Esophagus muscularis mucosa (tissue), 4 donors: ENCODE measurements around the gene KDELR1. TPM values are rescaled to one million over a fixed set of nuclear protein-coding genes. Genes with fewer than 3 reads are reported as not detected.
A peak's percentile ranks its signal among the peaks of the same experiment; 100 is the strongest.

ENCODE experiments used
- DNase-seq: peaks from one replicate; pipeline ENCODE4 v3.0.0-alpha.2; 2017; ENCODE audit errors: extremely low spot score
- H3K27ac ChIP-seq, 4 donors: fragments of 200-600 bp; sonication (generic); replicated peaks in 1 of 4; 1 replicate in 3 of 4; 2 replicates in 1 of 4; pipeline ENCODE4 v1.5.1; 2016 to 2019; ENCODE audit warnings: mild to moderate bottlenecking in 1 of 4
- H3K27me3 ChIP-seq, 4 donors: fragments of 200-600 bp; sonication (generic); one replicate each; pipeline versions ENCODE4 v1.5.1 to v1.6.0; 2016 to 2019
- H3K36me3 ChIP-seq, 4 donors: fragments of 200-600 bp; sonication (generic); one replicate each; pipeline ENCODE4 v1.5.1; 2016 to 2019
- H3K4me1 ChIP-seq, 4 donors: fragments of 200-600 bp; sonication (generic); one replicate each; pipeline ENCODE4 v1.5.1; 2016 to 2019
- H3K4me3 ChIP-seq, 4 donors: fragments of 200-600 bp; sonication (generic); 1 replicate in 2 of 4; 2 replicates in 2 of 4; pipeline ENCODE4 v1.5.1; 2016 to 2019; ENCODE audit warnings: mild to moderate bottlenecking in 4 of 4, moderate library complexity in 1 of 4
- H3K9me3 ChIP-seq, 4 donors: fragments of 200-600 bp; sonication (generic); 1 replicate in 3 of 4; 2 replicates in 1 of 4; pipeline ENCODE4 v1.5.1; 2016 to 2019
- EP300 ChIP-seq: sonication (generic); formaldehyde crosslinking; IDR thresholded peaks from one replicate; pipeline ENCODE4 v1.6.1; 2017; ENCODE audit warnings: antibody characterized with exemption
- POLR2A ChIP-seq: fragments of 450-650 bp; IDR thresholded peaks from one replicate; pipeline ENCODE4 v1.6.1; 2017; ENCODE audit warnings: antibody characterized with exemption, moderate library complexity, mild to moderate bottlenecking, low read depth
- POLR2AphosphoS5 ChIP-seq, 2 donors: sonication (generic); formaldehyde crosslinking; IDR thresholded peaks; one replicate each; pipeline ENCODE4 v1.6.1; 2017; ENCODE audit warnings: antibody characterized with exemption in 2 of 2
- WGBS: methylation state at CpG from one replicate; pipeline ENCODE4 v1.1.5; 2018; 5-methylcytosine and 5-hydroxymethylcytosine counted together
- intact Hi-C: fragments of 100-400 bp; cut with DNase I; formaldehyde crosslinking; loops from one replicate; pipeline ENCODE4 v1.15.1; 2023
- total RNA-seq, 4 donors: library from RNA; depleted of rRNA; stranded (reverse); fragments of >200 nt; gene quantifications; one replicate each; pipeline versions ENCODE4 v1.1.0 to v1.2.1, GENCODE V29; 2016
- TF ChIP-seq, protein P1 (sequence below), 3 experiments: fragments of 200-600 bp in 2 of 3; fragments of 450-650 bp in 1 of 3; sonication (generic) in 2 of 3; IDR thresholded peaks; one replicate each; pipeline ENCODE4 v1.5.1; 2017 to 2019; ENCODE audit warnings: antibody characterized with exemption in 3 of 3, mild to moderate bottlenecking in 2 of 3, moderate library complexity in 1 of 3

Gene KDELR1
- total RNA-seq, 4 donors from 2014 or later, result 55.2 to 105 (median 77.6) TPM

DNA sequence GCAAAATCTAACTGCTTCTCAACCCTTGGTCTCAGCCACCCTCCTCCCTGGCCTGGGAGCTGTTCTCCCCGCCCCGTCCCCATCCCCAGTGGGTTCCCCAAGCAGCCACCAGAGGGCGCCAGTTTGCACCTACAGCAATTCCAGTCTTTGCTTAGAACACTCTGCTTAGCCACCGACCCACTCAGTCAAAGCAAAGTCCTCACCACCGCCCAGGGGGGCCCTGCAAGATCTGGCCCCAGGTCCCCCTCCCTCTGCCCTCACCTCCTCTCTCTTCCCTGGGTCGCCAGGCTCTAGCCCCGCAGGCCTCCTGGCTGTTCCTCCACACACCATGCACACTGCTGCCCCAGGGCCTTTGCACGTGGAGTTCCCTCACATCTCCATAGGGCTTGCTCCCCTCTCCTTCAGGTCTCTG, 40.0 kb downstream of the KDELR1 start:
- no peak for TF ChIP-seq POLR2AphosphoS5 (IDR thresholded peaks at IDR 0.05)
- TF ChIP-seq, protein P1, sequence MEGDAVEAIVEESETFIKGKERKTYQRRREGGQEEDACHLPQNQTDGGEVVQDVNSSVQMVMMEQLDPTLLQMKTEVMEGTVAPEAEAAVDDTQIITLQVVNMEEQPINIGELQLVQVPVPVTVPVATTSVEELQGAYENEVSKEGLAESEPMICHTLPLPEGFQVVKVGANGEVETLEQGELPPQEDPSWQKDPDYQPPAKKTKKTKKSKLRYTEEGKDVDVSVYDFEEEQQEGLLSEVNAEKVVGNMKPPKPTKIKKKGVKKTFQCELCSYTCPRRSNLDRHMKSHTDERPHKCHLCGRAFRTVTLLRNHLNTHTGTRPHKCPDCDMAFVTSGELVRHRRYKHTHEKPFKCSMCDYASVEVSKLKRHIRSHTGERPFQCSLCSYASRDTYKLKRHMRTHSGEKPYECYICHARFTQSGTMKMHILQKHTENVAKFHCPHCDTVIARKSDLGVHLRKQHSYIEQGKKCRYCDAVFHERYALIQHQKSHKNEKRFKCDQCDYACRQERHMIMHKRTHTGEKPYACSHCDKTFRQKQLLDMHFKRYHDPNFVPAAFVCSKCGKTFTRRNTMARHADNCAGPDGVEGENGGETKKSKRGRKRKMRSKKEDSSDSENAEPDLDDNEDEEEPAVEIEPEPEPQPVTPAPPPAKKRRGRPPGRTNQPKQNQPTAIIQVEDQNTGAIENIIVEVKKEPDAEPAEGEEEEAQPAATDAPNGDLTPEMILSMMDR (IDR thresholded peaks at IDR 0.05), result peak; percentile 60 to 79 (median 61)
- Histone ChIP-seq H3K27me3 (no peaks in the 10 kb centered on the region), H3K4me3 (no peak overlapping the region), H3K36me3 (no peaks in the 10 kb centered on the region), H3K9me3 (no peaks in the 10 kb centered on the region), H3K27ac (no peak overlapping the region), H3K4me1 (peaks cover 0 to 8% (median 7%) of the 10 kb centered on the region in 4 donors)
- 52% methylated on average over 8 of the region's 8 CpGs for WGBS
- intact Hi-C loops, result no loop called here
- no peak for DNase-seq

DNA sequence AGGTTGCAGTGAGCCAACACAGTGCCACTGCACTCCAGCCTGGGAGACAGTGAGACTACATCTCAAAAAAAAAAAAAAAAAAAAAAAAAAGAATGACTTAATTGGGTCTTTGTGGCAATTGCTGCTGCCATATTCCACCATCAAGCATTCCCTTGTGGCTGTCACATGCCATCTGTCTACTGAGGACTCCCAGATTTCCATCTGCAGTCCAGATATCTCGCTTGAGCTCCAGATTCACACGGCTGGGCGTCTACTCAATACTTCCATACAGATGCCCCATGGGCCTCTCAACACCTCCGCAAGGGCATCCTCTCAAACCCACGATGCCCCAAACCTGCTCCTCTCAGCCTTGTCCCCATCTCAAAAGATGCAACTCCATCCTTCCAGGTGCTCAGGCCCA, 40.5 kb downstream of the KDELR1 start:
- no peaks in the 10 kb centered on the region for H3K27me3 ChIP-seq
- H3K27ac ChIP-seq, result no peak overlapping the region
- no peaks in the 10 kb centered on the region for H3K36me3 ChIP-seq
- 90% methylated on average over 5 of the region's 5 CpGs for WGBS
- no peak overlapping the region for H3K4me3 ChIP-seq
- DNase-seq, result no peak
- intact Hi-C loops, result no loop called here
- TF ChIP-seq EP300 (no peak), POLR2AphosphoS5 (IDR thresholded peaks at IDR 0.05) (no peak), POLR2A (no peak)
- TF ChIP-seq, protein P1 (IDR thresholded peaks at IDR 0.05), result no peak
- H3K4me1 ChIP-seq, result peaks cover 0 to 8% (median 7%) of the 10 kb centered on the region in 4 donors
- H3K9me3 ChIP-seq, result no peaks in the 10 kb centered on the region

DNA sequence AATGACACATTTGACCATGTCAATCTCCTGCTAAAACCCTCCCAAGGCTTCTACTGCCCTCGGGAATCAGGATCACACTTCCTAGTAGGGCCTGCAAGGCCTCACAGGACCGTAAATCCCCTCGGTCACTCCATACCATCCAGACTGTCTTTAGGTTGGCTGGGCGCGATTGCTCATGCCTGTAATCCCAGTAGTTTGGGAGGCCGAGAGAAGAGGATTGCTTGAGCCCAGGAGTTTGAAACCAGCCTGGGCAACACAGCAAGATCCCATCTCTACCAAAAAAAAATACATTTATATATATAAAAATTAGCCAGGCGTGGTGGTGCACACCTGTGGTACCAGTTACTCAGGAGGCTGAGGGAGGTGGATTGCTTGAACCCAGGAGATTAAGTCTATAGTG, 42.6 kb downstream of the KDELR1 start:
- intact Hi-C loops, result no loop called here
- H3K36me3 ChIP-seq, result peaks cover 0 to 8% (median 0%) of the 10 kb centered on the region in 4 donors
- no peak for TF ChIP-seq POLR2AphosphoS5 (IDR thresholded peaks at IDR 0.05)
- TF ChIP-seq, protein P1 (IDR thresholded peaks at IDR 0.05), result no peak
- no peak for TF ChIP-seq EP300
- TF ChIP-seq POLR2A, result no peak
- H3K9me3 ChIP-seq, result no peaks in the 10 kb centered on the region
- no peaks in the 10 kb centered on the region for H3K27me3 ChIP-seq
- no peak overlapping the region for H3K4me3 ChIP-seq
- H3K27ac ChIP-seq, result no peak overlapping the region
- DNase-seq, result no peak
- 97% methylated on average over 7 of the region's 7 CpGs for WGBS
- H3K4me1 ChIP-seq, result peaks cover 0 to 8% (median 7%) of the 10 kb centered on the region in 4 donors

DNA sequence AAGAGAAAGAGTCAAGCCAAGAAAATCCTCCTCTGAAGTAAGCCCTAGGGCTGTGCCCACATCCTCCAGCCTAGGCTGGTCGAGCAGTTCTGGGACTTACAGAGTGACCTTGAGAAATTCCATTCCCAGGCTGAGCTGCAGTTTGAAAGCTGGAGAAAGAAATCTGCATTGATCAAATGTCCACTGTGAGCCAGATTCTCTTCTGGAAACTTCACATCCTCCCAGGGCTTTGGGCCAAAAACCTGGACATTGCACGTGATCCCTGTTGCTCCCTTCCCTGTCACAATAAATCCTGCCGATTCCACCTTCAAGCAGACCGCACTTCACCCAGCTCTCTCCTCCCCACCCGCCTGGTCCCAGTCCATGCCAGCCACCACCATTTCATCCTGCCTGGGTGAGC, 43.3 kb downstream of the KDELR1 start:
- Histone ChIP-seq H3K36me3 (peaks cover 0 to 12% (median 3%) of the 10 kb centered on the region in 4 donors), H3K9me3 (no peaks in the 10 kb centered on the region), H3K27ac (no peak overlapping the region), H3K27me3 (no peaks in the 10 kb centered on the region), H3K4me1 (peaks cover 0 to 8% (median 7%) of the 10 kb centered on the region in 4 donors), H3K4me3 (no peak overlapping the region)
- no peak for DNase-seq
- intact Hi-C loops, result no loop called here
- 47% methylated on average over 5 of the region's 5 CpGs for WGBS
- TF ChIP-seq, protein P1 (IDR thresholded peaks at IDR 0.05), result no peak
- TF ChIP-seq EP300 (no peak), POLR2AphosphoS5 (IDR thresholded peaks at IDR 0.05) (no peak), POLR2A (no peak)

DNA sequence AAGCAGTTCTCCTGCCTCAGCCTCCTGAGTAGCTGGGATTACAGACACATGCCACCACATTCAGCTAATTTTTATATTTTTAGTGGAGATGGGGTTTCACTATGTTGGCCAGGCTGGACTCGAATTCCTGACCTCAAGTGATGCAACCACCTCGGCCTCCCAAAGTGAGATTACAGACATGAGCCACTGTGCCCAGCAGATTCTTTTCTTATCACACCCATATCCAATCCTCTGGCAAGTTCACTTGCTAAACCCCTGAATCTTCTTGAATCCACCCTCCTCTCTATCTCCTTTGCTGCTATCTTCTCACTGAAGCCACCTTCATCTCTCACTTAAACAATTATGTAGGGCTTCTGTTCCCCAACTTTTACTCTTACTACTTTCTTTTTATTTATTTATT, 45.2 kb downstream of the KDELR1 start:
- 96% methylated on average over 2 of the region's 2 CpGs for WGBS
- intact Hi-C loops, result no loop called here
- H3K27me3 ChIP-seq, result no peaks in the 10 kb centered on the region
- H3K27ac ChIP-seq, result no peak overlapping the region
- H3K4me3 ChIP-seq, result no peak overlapping the region
- DNase-seq, result no peak
- H3K9me3 ChIP-seq, result no peaks in the 10 kb centered on the region
- peaks cover 0 to 8% (median 7%) of the 10 kb centered on the region in 4 donors for H3K4me1 ChIP-seq
- TF ChIP-seq, protein P1 (IDR thresholded peaks at IDR 0.05), result no peak
- TF ChIP-seq POLR2AphosphoS5 (IDR thresholded peaks at IDR 0.05), result no peak
- no peak for TF ChIP-seq EP300
- no peak for TF ChIP-seq POLR2A
- peaks cover 8 to 26% (median 16%) of the 10 kb centered on the region in 4 donors for H3K36me3 ChIP-seq
